ENCODE results near the gene UNK. TPM values are rescaled to one million over a fixed set of nuclear protein-coding genes. Genes with fewer than 3 reads are reported as not detected.

Gene UNK
- total RNA-seq, 1 donor from 2014 or later: 49.7 TPM

DNA sequence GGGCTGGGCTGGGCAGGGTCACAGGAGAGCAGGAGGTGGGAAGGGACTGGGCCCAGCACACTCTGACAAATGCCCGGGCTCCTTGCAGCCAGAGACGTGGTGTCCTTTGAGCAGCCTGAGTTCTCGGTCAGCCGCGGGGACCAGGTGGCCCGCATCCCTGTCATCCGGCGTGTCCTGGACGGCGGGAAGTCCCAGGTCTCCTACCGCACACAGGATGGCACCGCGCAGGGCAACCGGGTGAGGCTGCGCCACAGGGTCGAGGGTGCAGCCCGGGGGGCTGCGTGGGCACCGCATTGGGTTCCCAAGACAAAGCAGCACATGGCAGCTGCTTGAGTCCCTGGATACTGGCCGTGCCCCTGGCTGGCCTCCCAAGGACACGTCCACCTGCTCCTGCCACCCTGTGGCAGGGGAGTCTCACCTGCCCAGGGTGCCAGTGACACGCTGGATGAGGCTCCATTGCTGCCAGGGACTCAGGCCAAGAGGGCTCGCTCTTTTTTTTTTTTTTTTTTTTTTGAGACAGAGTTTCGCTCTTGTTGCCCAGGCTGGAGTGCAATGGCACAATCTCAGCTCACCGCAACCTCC lies 40.9 kb upstream of the UNK start:
- H3K27ac Mint-ChIP-seq: no peak overlapping the region
- H3K36me3 Mint-ChIP-seq: no peaks in the 10 kb centered on the region
- peaks cover 5% of the 10 kb centered on the region for H3K4me1 Mint-ChIP-seq (ENCODE audit: unreplicated experiment)
- H3K4me3 Mint-ChIP-seq: no peak overlapping the region
- H3K27me3 Mint-ChIP-seq: no peaks in the 10 kb centered on the region
- DNase-seq (ENCODE audit: extremely low spot score, unreplicated experiment): no peak
- no peak for TF ChIP-seq CTCF (conservative IDR thresholded peaks at IDR 0.05)
- H3K9me3 Mint-ChIP-seq: no peaks in the 10 kb centered on the region

DNA sequence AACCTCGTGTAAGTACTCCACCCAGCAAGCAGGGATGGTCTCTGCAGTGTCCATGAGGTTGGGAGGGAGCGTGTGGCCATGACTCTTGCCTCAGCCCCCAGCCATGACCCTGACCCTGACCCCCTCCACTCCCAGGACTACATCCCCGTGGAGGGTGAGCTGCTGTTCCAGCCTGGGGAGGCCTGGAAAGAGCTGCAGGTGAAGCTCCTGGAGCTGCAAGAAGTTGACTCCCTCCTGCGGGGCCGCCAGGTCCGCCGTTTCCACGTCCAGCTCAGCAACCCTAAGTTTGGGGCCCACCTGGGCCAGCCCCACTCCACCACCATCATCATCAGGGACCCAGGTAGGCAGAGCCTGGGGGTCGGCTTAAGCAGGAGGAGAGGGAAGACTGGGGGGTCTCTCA lies 35.9 kb upstream of the UNK start:
- no peaks in the 10 kb centered on the region for H3K9me3 Mint-ChIP-seq
- no peak overlapping the region for H3K4me3 Mint-ChIP-seq
- TF ChIP-seq CTCF (conservative IDR thresholded peaks at IDR 0.05): no peak
- H3K27ac Mint-ChIP-seq: no peak overlapping the region
- H3K4me1 Mint-ChIP-seq (ENCODE audit: unreplicated experiment): peaks cover 5% of the 10 kb centered on the region
- no peak for DNase-seq (ENCODE audit: extremely low spot score, unreplicated experiment)
- no peaks in the 10 kb centered on the region for H3K36me3 Mint-ChIP-seq
- no peaks in the 10 kb centered on the region for H3K27me3 Mint-ChIP-seq

DNA sequence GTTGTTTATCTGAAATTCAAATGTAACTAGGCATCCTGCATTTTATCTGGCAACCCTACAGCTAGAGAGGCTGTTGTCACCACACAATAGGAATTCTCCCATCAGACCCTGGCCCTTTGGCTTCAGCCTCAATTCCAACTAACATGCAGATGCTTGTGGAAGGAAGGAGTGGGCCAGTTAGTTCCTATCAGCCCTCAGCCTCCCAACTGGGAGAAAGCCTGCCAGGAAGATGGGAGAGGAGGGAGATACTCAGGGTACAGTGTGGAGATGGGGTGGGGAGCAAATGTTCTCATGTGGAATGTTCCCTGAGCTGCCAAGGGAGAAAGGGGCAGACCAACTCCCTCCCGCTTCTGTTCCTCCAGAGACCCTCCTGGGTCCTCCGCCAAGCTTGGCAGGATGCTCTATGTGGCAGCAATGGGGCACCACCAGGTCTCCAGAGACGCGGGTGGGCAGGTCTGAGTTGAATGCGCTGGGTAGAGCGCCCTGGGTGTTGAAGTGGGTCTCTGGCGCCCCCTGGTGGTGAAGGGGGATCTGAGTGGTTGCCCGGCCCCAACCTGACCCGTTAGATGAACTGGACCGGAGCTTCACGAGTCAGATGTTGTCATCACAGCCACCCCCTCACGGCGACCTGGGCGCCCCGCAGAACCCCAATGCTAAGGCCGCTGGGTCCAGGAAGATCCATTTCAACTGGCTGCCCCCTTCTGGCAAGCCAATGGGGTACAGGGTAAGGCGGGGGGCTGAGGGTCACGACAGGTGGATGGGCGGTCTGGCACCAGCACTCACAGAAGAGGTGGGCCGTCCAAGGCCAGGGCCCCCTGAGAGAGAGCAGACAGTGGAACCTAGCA lies 34.8 kb upstream of the UNK start:
- H3K9me3 Mint-ChIP-seq: no peaks in the 10 kb centered on the region
- H3K27me3 Mint-ChIP-seq: no peaks in the 10 kb centered on the region
- no peaks in the 10 kb centered on the region for H3K36me3 Mint-ChIP-seq
- DNase-seq (ENCODE audit: extremely low spot score, unreplicated experiment): no peak
- H3K4me3 Mint-ChIP-seq: no peak overlapping the region
- no peak overlapping the region for H3K27ac Mint-ChIP-seq
- TF ChIP-seq CTCF (conservative IDR thresholded peaks at IDR 0.05): peak; percentile 96
- H3K4me1 Mint-ChIP-seq (ENCODE audit: unreplicated experiment): peaks cover 9% of the 10 kb centered on the region

- H3K4me3 Mint-ChIP-seq: no peak overlapping the region
- H3K27ac Mint-ChIP-seq: no peak overlapping the region
- no peak for TF ChIP-seq CTCF (conservative IDR thresholded peaks at IDR 0.05)
- no peaks in the 10 kb centered on the region for H3K27me3 Mint-ChIP-seq
- DNase-seq (ENCODE audit: extremely low spot score, unreplicated experiment): no peak
- no peaks in the 10 kb centered on the region for H3K9me3 Mint-ChIP-seq
- H3K4me1 Mint-ChIP-seq (ENCODE audit: unreplicated experiment): peaks cover 11% of the 10 kb centered on the region
- no peaks in the 10 kb centered on the region for H3K36me3 Mint-ChIP-seq
Measured at GRCh38 chr17:75750661-75751423, 33.8 kb upstream of the UNK start.

DNA sequence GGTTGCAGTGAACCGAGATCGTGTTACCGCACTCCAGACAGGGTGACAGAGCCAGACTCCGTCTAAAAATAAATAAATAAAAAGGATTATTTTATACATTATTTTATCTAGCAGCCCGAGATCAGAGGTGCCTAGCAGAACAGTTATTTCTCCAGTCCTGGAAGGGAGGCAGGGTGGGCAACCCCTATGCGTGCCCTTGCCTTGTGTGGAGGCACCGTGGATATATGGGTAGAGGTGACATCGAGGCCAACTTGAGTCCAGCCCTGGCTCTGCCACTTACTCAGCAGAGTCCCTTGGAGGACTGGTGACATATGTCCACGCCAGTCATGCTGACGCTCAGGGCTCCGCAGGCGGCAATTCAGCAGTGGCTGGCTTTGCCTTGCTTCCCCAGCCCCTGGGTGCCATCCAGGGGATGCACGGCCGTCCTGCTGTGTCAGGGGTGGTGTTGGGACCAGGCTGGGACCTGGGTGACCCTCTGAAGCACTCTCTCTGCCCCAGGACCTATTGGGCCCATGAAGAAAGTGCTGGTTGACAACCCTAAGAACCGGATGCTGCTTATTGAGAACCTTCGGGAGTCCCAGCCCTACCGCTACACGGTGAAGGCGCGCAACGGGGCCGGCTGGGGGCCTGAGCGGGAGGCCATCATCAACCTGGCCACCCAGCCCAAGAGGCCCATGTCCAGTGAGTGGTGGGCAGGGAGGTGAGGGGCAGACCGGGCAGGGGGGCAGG lies 32.8 kb upstream of the UNK start:
- no peak overlapping the region for H3K4me3 Mint-ChIP-seq
- DNase-seq (ENCODE audit: extremely low spot score, unreplicated experiment): no peak
- TF ChIP-seq CTCF (conservative IDR thresholded peaks at IDR 0.05): no peak
- H3K27ac Mint-ChIP-seq: no peak overlapping the region
- no peaks in the 10 kb centered on the region for H3K36me3 Mint-ChIP-seq
- no peaks in the 10 kb centered on the region for H3K9me3 Mint-ChIP-seq
- H3K27me3 Mint-ChIP-seq: no peaks in the 10 kb centered on the region
- H3K4me1 Mint-ChIP-seq (ENCODE audit: unreplicated experiment): peaks cover 11% of the 10 kb centered on the region

Data from type B pancreatic cell (in vitro differentiated cells).